GM12892 (cell line): ENCODE measurements around the gene FNBP1.
"Not testable (repeated sequence)": the region's sequence is repeated elsewhere in the genome, so short reads cannot be mapped to it uniquely, and the experiment has no call there.

Experiments used
- DNase-seq: peaks from one replicate; pipeline ENCODE4 v3.0.0; 2011; ENCODE audit not compliant: insufficient read length
- FAIRE-seq: peaks from 2 replicates; lab custom pipeline; 2011; peaks lifted over from hg19 to GRCh38; lab: Jason Lieb, UNC
- POLR2A ChIP-seq: IDR thresholded peaks from 2 replicates; pipeline ENCODE4 v1.6.1; 2011; ENCODE audit warnings: low read depth, low read length, control low read depth
- POLR2AphosphoS5 ChIP-seq: IDR thresholded peaks from 2 replicates; pipeline ENCODE4 v1.6.1; 2011; ENCODE audit warnings: low read depth, low read length, control low read depth
- TAF1 ChIP-seq: IDR thresholded peaks from 2 replicates; pipeline ENCODE4 v1.6.1; 2011; ENCODE audit warnings: low read depth, mild to moderate bottlenecking, control low read depth, low read length, borderline replicate concordance

FNBP1 gene

GRCh38 chr9:129997706-129998105, 45.3 kb downstream of the FNBP1 start:
- not testable (repeated sequence) for DNase-seq, FAIRE-seq
- peak; percentile 26; the same call in 1 of the 2 replicates for TF ChIP-seq POLR2A

GRCh38 chr9:129996161-129996830, 46.7 kb downstream of the FNBP1 start:
- DNase-seq (no peak), FAIRE-seq (peak; percentile 85)
- TF ChIP-seq POLR2AphosphoS5 (no peak; the same call in 1 of the 2 replicates), POLR2A (peak; percentile 50; the same call in 1 of the 2 replicates)

- peak; percentile 93 for FAIRE-seq
- peak; percentile 61; the same call in 1 of the 2 replicates for TF ChIP-seq TAF1
- TF ChIP-seq POLR2A = peak; percentile 54; the same call in 1 of the 2 replicates
- peak; percentile 53; the same call in 1 of the 2 replicates for TF ChIP-seq POLR2AphosphoS5
- DNase-seq = no peak
These were observed 47.4 kb downstream of the FNBP1 start for GRCh38 chr9:129995409-129996160.

GRCh38 chr9:129994882-129995281, 48.1 kb downstream of the FNBP1 start:
- FAIRE-seq (no peak), DNase-seq (no peak)
- TF ChIP-seq POLR2AphosphoS5 = no peak
- TF ChIP-seq POLR2A = no peak
- no peak for TF ChIP-seq TAF1

- not testable (repeated sequence) for DNase-seq, FAIRE-seq
- TF ChIP-seq POLR2A = 0 out of 2 replicates have a peak, but pooled peaks have one; percentile 8
These were observed 51.9 kb downstream of the FNBP1 start for GRCh38 chr9:129991139-129991538.

GRCh38 chr9:129990269-129991010, 52.5 kb downstream of the FNBP1 start:
- DNase-seq = no peak
- peak; percentile 78 for FAIRE-seq
- TF ChIP-seq POLR2AphosphoS5 (0 out of 2 replicates have a peak, but pooled peaks have one; percentile 26), POLR2A (peak; percentile 18; the same call in 1 of the 2 replicates), TAF1 (no peak)

- DNase-seq (no peak), FAIRE-seq (peak; percentile 65)
- TF ChIP-seq TAF1 (no peak), POLR2A (0 out of 2 replicates have a peak, but pooled peaks have one; percentile 7)
These were observed 53.2 kb downstream of the FNBP1 start for GRCh38 chr9:129989740-129990139.

- no peak for TF ChIP-seq TAF1
- TF ChIP-seq POLR2A = peak; percentile 31; the same call in 1 of the 2 replicates
- TF ChIP-seq POLR2AphosphoS5 = no peak; the same call in 1 of the 2 replicates
- DNase-seq (no peak), FAIRE-seq (no peak)
These were observed 53.7 kb downstream of the FNBP1 start for GRCh38 chr9:129989362-129989708.

GRCh38 chr9:129988607-129989361, 54.2 kb downstream of the FNBP1 start:
- peak; percentile 95 for FAIRE-seq

GRCh38 chr9:129987941-129988340, 55.0 kb downstream of the FNBP1 start:
- FAIRE-seq (peak; percentile 17), DNase-seq (no peak)
- 0 out of 2 replicates have a peak, but pooled peaks have one; percentile 16 for TF ChIP-seq POLR2AphosphoS5
- TF ChIP-seq POLR2A = no peak

More at GRCh38 chr9:129988607-129989361, 54.2 kb downstream of the FNBP1 start:
- DNase-seq = no peak
- TF ChIP-seq POLR2AphosphoS5 (no peak; the same call in 1 of the 2 replicates), TAF1 (peak; percentile 81), POLR2A (peak; percentile 67)

- TF ChIP-seq POLR2AphosphoS5 (peak; percentile 74; the same call in 1 of the 2 replicates), TAF1 (no peak), POLR2A (peak; percentile 58)
- DNase-seq (no peak), FAIRE-seq (peak; percentile 79)
These were observed 55.9 kb downstream of the FNBP1 start for GRCh38 chr9:129987047-129987446.

GRCh38 chr9:129984589-129984988, 58.4 kb downstream of the FNBP1 start:
- DNase-seq, FAIRE-seq: not testable (repeated sequence)
